HL-60 (cell line): ENCODE measurements around the gene TCFL5.

ENCODE experiments used
- CTCF ChIP-seq: IDR thresholded peaks from one replicate; pipeline ENCODE4 v1.5.1; 2011; ENCODE audit warnings: low read length, control low read depth, inconsistent platforms; ENCODE audit not compliant: insufficient read depth
- REST ChIP-seq: IDR thresholded peaks from 2 replicates; pipeline ENCODE4 v1.6.1; 2012; ENCODE audit warnings: low read depth; ENCODE audit not compliant: insufficient replicate concordance

GRCh38 chr20:62850333-62850974, 11.2 kb downstream of the TCFL5 start:
- no peak for TF ChIP-seq CTCF
- TF ChIP-seq REST = no peak
